Activated CD8-positive, alpha-beta T cell treated with anti-CD3 and anti-CD28 coated beads, Interleukin-2, amount 10 ng/mL, durations not matched to agents 7 days and 5 days (primary cell): ENCODE data around the gene CXCL6. TPM values are rescaled to one million over a fixed set of nuclear protein-coding genes. Genes with fewer than 3 reads are reported as not detected.

Experiments used
- ATAC-seq: fragments of 150-1000 bp; cut with Tn5 transposase; one replicate; pipeline ENCODE4 v1.10.0; 2021; ENCODE audit warnings: moderate library complexity
- CTCF ChIA-PET: fragments of 350-600 bp; sonication (Branson Sonifier 250); formaldehyde crosslinking; loops from one replicate; lab custom pipeline; 2021; ENCODE audit warnings: antibody characterized with exemption; lab: Charles Lee
- POLR2A ChIA-PET: fragments of 350-600 bp; sonication (Branson Sonifier 250); formaldehyde crosslinking; loops from one replicate; lab custom pipeline; 2021; ENCODE audit warnings: antibody characterized with exemption; lab: Charles Lee
- DNase-seq: peaks from one replicate; pipeline ENCODE4 v3.0.0-alpha.2; 2020
- H3K27ac Mint-ChIP-seq: one replicate; pipeline ENCODE4 v1.8.0; 2021; ENCODE audit warnings: mild to moderate bottlenecking, mixed read lengths
- H3K27me3 Mint-ChIP-seq: one replicate; pipeline ENCODE4 v1.8.0; 2021; ENCODE audit warnings: low read depth, mixed read lengths
- H3K36me3 Mint-ChIP-seq: one replicate; pipeline ENCODE4 v1.8.0; 2021; ENCODE audit warnings: low read depth, mixed read lengths
- H3K4me1 Mint-ChIP-seq: one replicate; pipeline ENCODE4 v1.8.0; 2021; ENCODE audit warnings: low read depth, mixed read lengths
- H3K4me3 Mint-ChIP-seq: one replicate; pipeline ENCODE4 v1.8.0; 2021; ENCODE audit warnings: mild to moderate bottlenecking, mixed read lengths
- H3K9me3 Mint-ChIP-seq: one replicate; pipeline ENCODE4 v1.8.0; 2022; ENCODE audit warnings: mixed read lengths; ENCODE audit not compliant: insufficient read depth
- total RNA-seq, 2 experiments: library from RNA; stranded (reverse); gene quantifications; one replicate each; pipeline ENCODE4 v1.2.3, GENCODE V29; 2021

CXCL6 gene
- total RNA-seq, 2 experiments from 2014 or later = not detected

- POLR2A ChIA-PET = no interaction called here
Observed at GRCh38 chr4:73859614-73860088, 23.2 kb downstream of the CXCL6 start.

GRCh38 chr4:73860181-73860580 is 23.7 kb downstream of the CXCL6 start:
- H3K27ac Mint-ChIP-seq = no peak overlapping the region
- no peaks in the 10 kb centered on the region for H3K4me1 Mint-ChIP-seq
- no peak for ATAC-seq
- DNase-seq = no peak
- CTCF ChIA-PET = no interaction called here
- H3K4me3 Mint-ChIP-seq = no peak overlapping the region
- POLR2A ChIA-PET = no interaction called here
- no peaks in the 10 kb centered on the region for H3K9me3 Mint-ChIP-seq
- H3K36me3 Mint-ChIP-seq = no peaks in the 10 kb centered on the region
- no peaks in the 10 kb centered on the region for H3K27me3 Mint-ChIP-seq

More at GRCh38 chr4:73859614-73860088, 23.2 kb downstream of the CXCL6 start:
- Mint-ChIP-seq H3K9me3 (no peaks in the 10 kb centered on the region), H3K27me3 (peaks cover 2% of the 10 kb centered on the region), H3K4me1 (no peaks in the 10 kb centered on the region), H3K36me3 (no peaks in the 10 kb centered on the region), H3K4me3 (no peak overlapping the region), H3K27ac (no peak overlapping the region)
- DNase-seq (no peak), ATAC-seq (no peak)
- CTCF ChIA-PET = no interaction called here

GRCh38 chr4:73860917-73861316 is 24.4 kb downstream of the CXCL6 start:
- Mint-ChIP-seq H3K4me3 (no peak overlapping the region), H3K27ac (no peak overlapping the region), H3K27me3 (no peaks in the 10 kb centered on the region), H3K4me1 (no peaks in the 10 kb centered on the region), H3K36me3 (no peaks in the 10 kb centered on the region), H3K9me3 (no peaks in the 10 kb centered on the region)
- POLR2A ChIA-PET = no interaction called here
- DNase-seq (no peak), ATAC-seq (no peak)
- CTCF ChIA-PET = no interaction called here

- Mint-ChIP-seq H3K36me3 (no peaks in the 10 kb centered on the region), H3K9me3 (no peaks in the 10 kb centered on the region), H3K4me3 (no peak overlapping the region), H3K27me3 (peaks cover 2% of the 10 kb centered on the region), H3K27ac (no peak overlapping the region), H3K4me1 (no peaks in the 10 kb centered on the region)
- DNase-seq = no peak
- CTCF ChIA-PET = no interaction called here
- POLR2A ChIA-PET = no interaction called here
- no peak for ATAC-seq
Observed at GRCh38 chr4:73862322-73862721, 25.8 kb downstream of the CXCL6 start.

- CTCF ChIA-PET = interaction anchor here (0.6 to 1.5 kb wide), 5 partner anchors 19 to 270 kb away, joined by 3 to 6 read pairs (median 3); no protein-coding TSS in a partner anchor
- Mint-ChIP-seq H3K4me3 (no peak overlapping the region), H3K9me3 (no peaks in the 10 kb centered on the region), H3K27ac (no peak overlapping the region), H3K4me1 (no peaks in the 10 kb centered on the region), H3K27me3 (peaks cover 10% of the 10 kb centered on the region), H3K36me3 (no peaks in the 10 kb centered on the region)
- no peak for ATAC-seq
- no peak for DNase-seq
- POLR2A ChIA-PET = no interaction called here
Observed at GRCh38 chr4:73864365-73864764, 27.9 kb downstream of the CXCL6 start.

- POLR2A ChIA-PET = no interaction called here
- Mint-ChIP-seq H3K4me1 (no peaks in the 10 kb centered on the region), H3K9me3 (no peaks in the 10 kb centered on the region), H3K27me3 (peaks cover 15% of the 10 kb centered on the region), H3K4me3 (no peak overlapping the region), H3K36me3 (no peaks in the 10 kb centered on the region), H3K27ac (no peak overlapping the region)
- DNase-seq (no peak), ATAC-seq (no peak)
- CTCF ChIA-PET = interaction anchor here (0.6 to 1.5 kb wide), 5 partner anchors 20 to 270 kb away, joined by 3 to 6 read pairs (median 3); no protein-coding TSS in a partner anchor
Observed at GRCh38 chr4:73864961-73865360, 28.5 kb downstream of the CXCL6 start.

GRCh38 chr4:73865431-73866096 is 29.1 kb downstream of the CXCL6 start:
- H3K27ac Mint-ChIP-seq = no peak overlapping the region
- H3K27me3 Mint-ChIP-seq = peaks cover 16% of the 10 kb centered on the region
- ATAC-seq (no peak), DNase-seq (no peak)
- ChIA-PET POLR2A (no interaction called here), CTCF (interaction anchor here (1.4 to 1.5 kb wide), 2 partner anchors 20 to 269 kb away, joined by 3 read pairs; no protein-coding TSS in a partner anchor)
- no peaks in the 10 kb centered on the region for H3K9me3 Mint-ChIP-seq
- no peaks in the 10 kb centered on the region for H3K36me3 Mint-ChIP-seq
- no peak overlapping the region for H3K4me3 Mint-ChIP-seq
- no peaks in the 10 kb centered on the region for H3K4me1 Mint-ChIP-seq

- no peak for DNase-seq
- ATAC-seq = no peak
- ChIA-PET POLR2A (no interaction called here), CTCF (no interaction called here)
- H3K27me3 Mint-ChIP-seq = peaks cover 20% of the 10 kb centered on the region
- H3K4me1 Mint-ChIP-seq = no peaks in the 10 kb centered on the region
- no peaks in the 10 kb centered on the region for H3K36me3 Mint-ChIP-seq
- no peak overlapping the region for H3K27ac Mint-ChIP-seq
- no peak overlapping the region for H3K4me3 Mint-ChIP-seq
- H3K9me3 Mint-ChIP-seq = no peaks in the 10 kb centered on the region
Observed at GRCh38 chr4:73866246-73866645, 29.8 kb downstream of the CXCL6 start.

GRCh38 chr4:73867783-73868182 is 31.3 kb downstream of the CXCL6 start:
- Mint-ChIP-seq H3K4me3 (no peak overlapping the region), H3K27ac (no peak overlapping the region), H3K9me3 (no peaks in the 10 kb centered on the region), H3K4me1 (no peaks in the 10 kb centered on the region), H3K27me3 (peaks cover 20% of the 10 kb centered on the region), H3K36me3 (no peaks in the 10 kb centered on the region)
- no peak for ATAC-seq
- ChIA-PET CTCF (no interaction called here), POLR2A (no interaction called here)
- DNase-seq = no peak

GRCh38 chr4:73868206-73869129 is 32.0 kb downstream of the CXCL6 start:
- H3K27ac Mint-ChIP-seq = no peak overlapping the region
- DNase-seq (no peak), ATAC-seq (no peak)
- ChIA-PET CTCF (no interaction called here), POLR2A (no interaction called here)
- H3K4me3 Mint-ChIP-seq = no peak overlapping the region
- no peaks in the 10 kb centered on the region for H3K36me3 Mint-ChIP-seq
- peaks cover 20% of the 10 kb centered on the region for H3K27me3 Mint-ChIP-seq
- H3K9me3 Mint-ChIP-seq = no peaks in the 10 kb centered on the region
- no peaks in the 10 kb centered on the region for H3K4me1 Mint-ChIP-seq

- H3K9me3 Mint-ChIP-seq = no peaks in the 10 kb centered on the region
- ChIA-PET POLR2A (no interaction called here), CTCF (no interaction called here)
- DNase-seq (no peak), ATAC-seq (no peak)
- H3K4me3 Mint-ChIP-seq = no peak within 1 kb of the TSS
- H3K27ac Mint-ChIP-seq = no peak within 1 kb of the TSS
- H3K36me3 Mint-ChIP-seq = no peaks in the 10 kb centered on the region
- H3K4me1 Mint-ChIP-seq = no peaks in the 10 kb centered on the region
- peaks cover 20% of the 10 kb centered on the region for H3K27me3 Mint-ChIP-seq
Observed at GRCh38 chr4:73869130-73870055, 32.9 kb downstream of the CXCL6 start, which contains the start of gene CXCL1. Gene CXCL1 (plus strand): TSS chr4:73869393. CDS start chr4:73869471, 78 bp downstream.
